Skeletal muscle tissue (tissue), 4 donors: Measurements from ENCODE around the gene RASA4B. TPM values are rescaled to one million over a fixed set of nuclear protein-coding genes. Genes with fewer than 3 reads are reported as not detected.
"Not testable (repeated sequence)": the region's sequence is repeated elsewhere in the genome, so short reads cannot be mapped to it uniquely, and the experiment has no call there.

Source experiments
- H3K27ac ChIP-seq: one replicate; pipeline ENCODE4 v1.7.0; 2013; ENCODE audit warnings: mild to moderate bottlenecking, low read depth, low read length, inconsistent platforms
- H3K27me3 ChIP-seq, 3 donors: one replicate each; pipeline ENCODE4 v1.7.0; 2013; ENCODE audit warnings: low read length in 3 of 3; ENCODE audit not compliant: control insufficient read depth in 3 of 3, insufficient read depth in 3 of 3
- H3K36me3 ChIP-seq, 3 donors: one replicate each; pipeline ENCODE4 v1.7.0; 2013; ENCODE audit warnings: low read length in 3 of 3; ENCODE audit not compliant: control insufficient read depth in 3 of 3, insufficient read depth in 3 of 3
- H3K4me1 ChIP-seq, 3 donors: one replicate each; pipeline ENCODE4 v1.7.0; 2013; ENCODE audit warnings: low read length in 3 of 3, mild to moderate bottlenecking in 3 of 3; ENCODE audit not compliant: control insufficient read depth in 3 of 3, insufficient read depth in 3 of 3
- H3K4me3 ChIP-seq, 3 donors: one replicate each; pipeline ENCODE4 v1.7.0; 2013; ENCODE audit warnings: low read length in 3 of 3
- H3K9ac ChIP-seq, 3 donors: one replicate each; pipeline ENCODE4 v1.7.0; 2013; ENCODE audit warnings: low read length in 3 of 3, mild to moderate bottlenecking in 3 of 3, moderate library complexity in 2 of 3, low read depth in 1 of 3
- H3K9me3 ChIP-seq, 3 donors: one replicate each; pipeline ENCODE4 v1.7.0; 2013; ENCODE audit warnings: low read length in 3 of 3; ENCODE audit not compliant: control insufficient read depth in 3 of 3
- total RNA-seq: library from RNA; depleted of rRNA; stranded (reverse); fragments of >200 nt; gene quantifications from one replicate; pipeline ENCODE4 v1.2.3, GENCODE V29; 2014
- donor health status: Osteomylitis.

RASA4B gene
- total RNA-seq, 1 donor from 2014 or later = 2.6 TPM

GRCh38 chr7:102511860-102512522 lies 5.6 kb downstream of the RASA4B start:
- H3K27me3 ChIP-seq, H3K36me3 ChIP-seq, H3K9ac ChIP-seq, H3K4me1 ChIP-seq, H3K9me3 ChIP-seq, H3K4me3 ChIP-seq: not testable (repeated sequence)
- H3K27ac ChIP-seq = peak overlapping the region; percentile 80

GRCh38 chr7:102510575-102510974 lies 7.0 kb downstream of the RASA4B start:
- H3K9me3 ChIP-seq, H3K27ac ChIP-seq, H3K4me3 ChIP-seq, H3K4me1 ChIP-seq, H3K36me3 ChIP-seq, H3K9ac ChIP-seq, H3K27me3 ChIP-seq: not testable (repeated sequence)

- not testable (repeated sequence) for H3K9ac ChIP-seq, H3K27me3 ChIP-seq, H3K36me3 ChIP-seq, H3K4me1 ChIP-seq, H3K4me3 ChIP-seq, H3K9me3 ChIP-seq
- peak overlapping the region; percentile 62 for H3K27ac ChIP-seq
Observed at GRCh38 chr7:102507410-102508088, 10.0 kb downstream of the RASA4B start.

- not testable (repeated sequence) for H3K4me3 ChIP-seq, H3K4me1 ChIP-seq, H3K36me3 ChIP-seq, H3K9me3 ChIP-seq, H3K27me3 ChIP-seq
- H3K9ac ChIP-seq = peak overlapping the region in 1 of 3 donors; percentile 45
- H3K27ac ChIP-seq = peak overlapping the region; percentile 56
Observed at GRCh38 chr7:102505298-102506185, 12.0 kb downstream of the RASA4B start.

DNA sequence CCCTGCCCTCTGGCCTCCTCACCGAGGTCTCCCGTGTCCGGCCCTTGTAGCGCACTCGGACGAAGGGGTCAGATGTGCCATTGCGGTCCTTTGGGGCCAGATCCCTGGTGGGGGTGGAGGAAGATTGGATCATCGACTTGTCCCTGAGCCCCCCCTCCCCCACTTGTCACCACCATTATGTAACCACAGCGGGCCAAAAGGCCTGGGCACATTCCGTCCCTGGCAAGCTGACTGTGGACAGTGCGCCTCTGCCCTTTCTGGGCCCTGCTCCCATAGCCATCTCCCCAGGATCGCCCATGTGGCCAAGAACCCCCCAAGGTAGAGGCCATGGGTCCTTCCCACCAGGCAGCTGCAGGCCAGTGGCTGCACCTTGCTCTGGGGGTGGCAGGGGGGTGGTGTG lies 14.4 kb downstream of the RASA4B start:
- not testable (repeated sequence) for H3K27me3 ChIP-seq, H3K27ac ChIP-seq, H3K36me3 ChIP-seq, H3K9ac ChIP-seq, H3K4me3 ChIP-seq, H3K9me3 ChIP-seq, H3K4me1 ChIP-seq

GRCh38 chr7:102498321-102498720 lies 19.3 kb downstream of the RASA4B start:
- not testable (repeated sequence) for H3K36me3 ChIP-seq, H3K4me1 ChIP-seq, H3K27ac ChIP-seq, H3K9me3 ChIP-seq, H3K9ac ChIP-seq, H3K27me3 ChIP-seq, H3K4me3 ChIP-seq

- not testable (repeated sequence) for H3K4me3 ChIP-seq, H3K4me1 ChIP-seq, H3K36me3 ChIP-seq, H3K27me3 ChIP-seq, H3K9me3 ChIP-seq, H3K9ac ChIP-seq, H3K27ac ChIP-seq
Observed at GRCh38 chr7:102497308-102497707, 20.3 kb downstream of the RASA4B start.

GRCh38 chr7:102496861-102497260 lies 20.7 kb downstream of the RASA4B start:
- H3K9ac ChIP-seq, H3K4me3 ChIP-seq, H3K9me3 ChIP-seq, H3K4me1 ChIP-seq, H3K27ac ChIP-seq, H3K36me3 ChIP-seq, H3K27me3 ChIP-seq: not testable (repeated sequence)

GRCh38 chr7:102494473-102495149 lies 23.0 kb downstream of the RASA4B start:
- H3K9me3 ChIP-seq, H3K27me3 ChIP-seq, H3K27ac ChIP-seq, H3K4me1 ChIP-seq, H3K9ac ChIP-seq, H3K36me3 ChIP-seq, H3K4me3 ChIP-seq: not testable (repeated sequence)

- not testable (repeated sequence) for H3K9me3 ChIP-seq, H3K9ac ChIP-seq, H3K27me3 ChIP-seq, H3K4me3 ChIP-seq, H3K27ac ChIP-seq, H3K4me1 ChIP-seq, H3K36me3 ChIP-seq
Observed at GRCh38 chr7:102494026-102494425, 23.6 kb downstream of the RASA4B start.
